ENCODE measurements around the gene ZNF771.

ZNF771 gene

GRCh38 chr16:30380072-30380802, 27.2 kb upstream of the ZNF771 start:
- H2BK5ac ChIP-seq (ENCODE audit: low read depth, low read length, poor library complexity) = no peak overlapping the region
- H3K79me2 ChIP-seq (ENCODE audit: control insufficient read depth, insufficient read depth, low read length, poor library complexity) = peaks cover 12% of the 10 kb centered on the region
- peaks cover 0 to 3% of the 10 kb centered on the region in 2 experiments for H3K36me3 ChIP-seq (ENCODE audit: control insufficient read depth in 1 of 2, insufficient read depth in 2 of 2, low read length in 2 of 2)
- H4K12ac ChIP-seq (ENCODE audit: low read depth, low read length) = no peak overlapping the region
- no peak overlapping the region for H3K4me2 ChIP-seq (ENCODE audit: low read length)
- peaks cover 18% of the 10 kb centered on the region for H3K79me1 ChIP-seq (ENCODE audit: low read length)
- no peak overlapping the region for H4K8ac ChIP-seq (ENCODE audit: low read depth, low read length)
- no peak overlapping the region for H3K18ac ChIP-seq (ENCODE audit: low read length)
- H2BK120ac ChIP-seq (ENCODE audit: insufficient read depth, low read length, poor library complexity) = no peak overlapping the region
- peaks cover 24 to 29% of the 10 kb centered on the region in 2 experiments for H3K4me1 ChIP-seq (ENCODE audit: control insufficient read depth in 1 of 2, insufficient read depth in 2 of 2, low read length in 2 of 2)
- no peak overlapping the region for H2AK5ac ChIP-seq (ENCODE audit: low read length)
- H3K4me3 ChIP-seq (ENCODE audit: low read depth, low read length) = no peak overlapping the region
- no peaks in the 10 kb centered on the region for H3K9me3 ChIP-seq (ENCODE audit: insufficient read depth, low read depth, low read length)
- no peak overlapping the region for H4K91ac ChIP-seq (ENCODE audit: low read depth, low read length)
- WGBS (ENCODE audit: extremely low coverage, insufficient coverage, insufficient read length) = no CpG with 5 or more reads among the region's 4 CpGs
- no peak overlapping the region for H3K9ac ChIP-seq (ENCODE audit: low read length)
- H3K27me3 ChIP-seq (ENCODE audit: insufficient read depth, low read length) = no peaks in the 10 kb centered on the region
- H3K4ac ChIP-seq (ENCODE audit: low read depth, low read length) = no peak overlapping the region
- DNase-seq = no peak
- no peak overlapping the region for H3K23ac ChIP-seq (ENCODE audit: low read length)
- H2AFZ ChIP-seq (ENCODE audit: insufficient read depth, low read length, poor library complexity) = no peak overlapping the region
- no peak overlapping the region for H2BK12ac ChIP-seq (ENCODE audit: low read length)
- H3K27ac ChIP-seq (ENCODE audit: low read depth, low read length) = no peak overlapping the region
- H3K14ac ChIP-seq (ENCODE audit: low read length) = no peak overlapping the region

- Histone ChIP-seq H3K4me1 (ENCODE audit: control insufficient read depth in 1 of 2, insufficient read depth in 2 of 2, low read length in 2 of 2) (peaks cover 24 to 27% of the 10 kb centered on the region in 2 experiments), H2BK120ac (ENCODE audit: insufficient read depth, low read length, poor library complexity) (no peak overlapping the region), H4K12ac (ENCODE audit: low read depth, low read length) (no peak overlapping the region), H3K79me1 (ENCODE audit: low read length) (peaks cover 18% of the 10 kb centered on the region), H3K27ac (ENCODE audit: low read depth, low read length) (no peak overlapping the region), H2BK12ac (ENCODE audit: low read length) (no peak overlapping the region), H3K9me3 (ENCODE audit: insufficient read depth, low read depth, low read length) (no peaks in the 10 kb centered on the region), H2AK5ac (ENCODE audit: low read length) (no peak overlapping the region), H3K4me2 (ENCODE audit: low read length) (no peak overlapping the region), H3K4ac (ENCODE audit: low read depth, low read length) (no peak overlapping the region), H2BK5ac (ENCODE audit: low read depth, low read length, poor library complexity) (no peak overlapping the region), H3K23ac (ENCODE audit: low read length) (no peak overlapping the region), H3K18ac (ENCODE audit: low read length) (no peak overlapping the region), H3K36me3 (ENCODE audit: control insufficient read depth in 1 of 2, insufficient read depth in 2 of 2, low read length in 2 of 2) (peaks cover 0 to 3% of the 10 kb centered on the region in 2 experiments), H3K4me3 (ENCODE audit: low read depth, low read length) (no peak overlapping the region), H3K79me2 (ENCODE audit: control insufficient read depth, insufficient read depth, low read length, poor library complexity) (peaks cover 12% of the 10 kb centered on the region), H4K91ac (ENCODE audit: low read depth, low read length) (no peak overlapping the region), H4K8ac (ENCODE audit: low read depth, low read length) (no peak overlapping the region), H3K27me3 (ENCODE audit: insufficient read depth, low read length) (no peaks in the 10 kb centered on the region), H3K9ac (ENCODE audit: low read length) (no peak overlapping the region), H3K14ac (ENCODE audit: low read length) (no peak overlapping the region), H2AFZ (ENCODE audit: insufficient read depth, low read length, poor library complexity) (no peak overlapping the region)
- WGBS (ENCODE audit: extremely low coverage, insufficient coverage, insufficient read length) = no CpG with 5 or more reads among the region's 6 CpGs
- DNase-seq = no peak
Measured at GRCh38 chr16:30380803-30381208, 26.6 kb upstream of the ZNF771 start.

GRCh38 chr16:30381291-30382041, 25.9 kb upstream of the ZNF771 start:
- H3K4me2 ChIP-seq (ENCODE audit: low read length) = no peak overlapping the region
- peak overlapping the region; percentile 22 for H4K8ac ChIP-seq (ENCODE audit: low read depth, low read length)
- H3K27ac ChIP-seq (ENCODE audit: low read depth, low read length) = no peak overlapping the region
- H3K4ac ChIP-seq (ENCODE audit: low read depth, low read length) = no peak overlapping the region
- peaks cover 24 to 25% of the 10 kb centered on the region in 2 experiments for H3K4me1 ChIP-seq (ENCODE audit: control insufficient read depth in 1 of 2, insufficient read depth in 2 of 2, low read length in 2 of 2)
- H3K27me3 ChIP-seq (ENCODE audit: insufficient read depth, low read length) = no peaks in the 10 kb centered on the region
- no peak overlapping the region for H3K14ac ChIP-seq (ENCODE audit: low read length)
- no peak for DNase-seq
- H3K4me3 ChIP-seq (ENCODE audit: low read depth, low read length) = peak overlapping the region; percentile 13
- H2BK120ac ChIP-seq (ENCODE audit: insufficient read depth, low read length, poor library complexity) = no peak overlapping the region
- no peaks in the 10 kb centered on the region for H3K9me3 ChIP-seq (ENCODE audit: insufficient read depth, low read depth, low read length)
- H3K79me2 ChIP-seq (ENCODE audit: control insufficient read depth, insufficient read depth, low read length, poor library complexity) = peaks cover 12% of the 10 kb centered on the region
- peaks cover 0 to 3% of the 10 kb centered on the region in 2 experiments for H3K36me3 ChIP-seq (ENCODE audit: control insufficient read depth in 1 of 2, insufficient read depth in 2 of 2, low read length in 2 of 2)
- no CpG with 5 or more reads among the region's 13 CpGs for WGBS (ENCODE audit: extremely low coverage, insufficient coverage, insufficient read length)
- no peak overlapping the region for H2BK5ac ChIP-seq (ENCODE audit: low read depth, low read length, poor library complexity)
- no peak overlapping the region for H2AFZ ChIP-seq (ENCODE audit: insufficient read depth, low read length, poor library complexity)
- H3K23ac ChIP-seq (ENCODE audit: low read length) = no peak overlapping the region
- H4K12ac ChIP-seq (ENCODE audit: low read depth, low read length) = no peak overlapping the region
- H2BK12ac ChIP-seq (ENCODE audit: low read length) = no peak overlapping the region
- no peak overlapping the region for H4K91ac ChIP-seq (ENCODE audit: low read depth, low read length)
- H3K79me1 ChIP-seq (ENCODE audit: low read length) = peaks cover 18% of the 10 kb centered on the region
- no peak overlapping the region for H3K18ac ChIP-seq (ENCODE audit: low read length)
- H3K9ac ChIP-seq (ENCODE audit: low read length) = peak overlapping the region; percentile 21
- no peak overlapping the region for H2AK5ac ChIP-seq (ENCODE audit: low read length)

GRCh38 chr16:30382111-30382881, 25.1 kb upstream of the ZNF771 start, which contains the start of gene SEPTIN1:
Gene SEPTIN1 (minus strand): TSS chr16:30382561. CDS start chr16:30382542, 19 bp downstream.
- H3K18ac ChIP-seq (ENCODE audit: low read length) = no peak within 1 kb of the TSS
- no peak within 1 kb of the TSS for H3K27ac ChIP-seq (ENCODE audit: low read depth, low read length)
- no peak within 1 kb of the TSS for H4K12ac ChIP-seq (ENCODE audit: low read depth, low read length)
- peaks cover 16% of the 10 kb centered on the region for H3K79me1 ChIP-seq (ENCODE audit: low read length)
- H3K23ac ChIP-seq (ENCODE audit: low read length) = no peak within 1 kb of the TSS
- H2AK5ac ChIP-seq (ENCODE audit: low read length) = no peak within 1 kb of the TSS
- peak within 1 kb of the TSS; percentile 22 for H4K8ac ChIP-seq (ENCODE audit: low read depth, low read length)
- H3K36me3 ChIP-seq (ENCODE audit: control insufficient read depth in 1 of 2, insufficient read depth in 2 of 2, low read length in 2 of 2) = peaks cover 0 to 3% of the 10 kb centered on the region in 2 experiments
- H3K4me2 ChIP-seq (ENCODE audit: low read length) = no peak within 1 kb of the TSS
- WGBS (ENCODE audit: extremely low coverage, insufficient coverage, insufficient read length) = no CpG with 5 or more reads among the region's 12 CpGs
- no peak within 1 kb of the TSS for H2AFZ ChIP-seq (ENCODE audit: insufficient read depth, low read length, poor library complexity)
- no peaks in the 10 kb centered on the region for H3K9me3 ChIP-seq (ENCODE audit: insufficient read depth, low read depth, low read length)
- DNase-seq = no peak
- H4K91ac ChIP-seq (ENCODE audit: low read depth, low read length) = no peak within 1 kb of the TSS
- H2BK5ac ChIP-seq (ENCODE audit: low read depth, low read length, poor library complexity) = no peak within 1 kb of the TSS
- H3K9ac ChIP-seq (ENCODE audit: low read length) = peak within 1 kb of the TSS; percentile 21
- H3K27me3 ChIP-seq (ENCODE audit: insufficient read depth, low read length) = no peaks in the 10 kb centered on the region
- peaks cover 21 to 22% of the 10 kb centered on the region in 2 experiments for H3K4me1 ChIP-seq (ENCODE audit: control insufficient read depth in 1 of 2, insufficient read depth in 2 of 2, low read length in 2 of 2)
- H2BK12ac ChIP-seq (ENCODE audit: low read length) = no peak within 1 kb of the TSS
- H3K79me2 ChIP-seq (ENCODE audit: control insufficient read depth, insufficient read depth, low read length, poor library complexity) = peaks cover 12% of the 10 kb centered on the region
- H3K4ac ChIP-seq (ENCODE audit: low read depth, low read length) = no peak within 1 kb of the TSS
- no peak within 1 kb of the TSS for H2BK120ac ChIP-seq (ENCODE audit: insufficient read depth, low read length, poor library complexity)
- peak within 1 kb of the TSS; percentile 13 for H3K4me3 ChIP-seq (ENCODE audit: low read depth, low read length)
- H3K14ac ChIP-seq (ENCODE audit: low read length) = no peak within 1 kb of the TSS

All from trophoblast cell (in vitro differentiated cells and primary cell).